ENCODE data around the gene TMED1. TPM values are rescaled to one million over a fixed set of nuclear protein-coding genes. Genes with fewer than 3 reads are reported as not detected.
A peak's percentile ranks its signal among the peaks of the same experiment; 100 is the strongest.

Gene TMED1
- total and polyA plus RNA-seq, 2 of the 4 experiments (the other 2 are of a cell fraction): 37.6 to 41.4 TPM

GRCh38 chr19:10864538-10864899 is 28.5 kb upstream of the TMED1 start:
- TF ChIP-seq ELK1 (IDR thresholded peaks at IDR 0.05; ENCODE audit: borderline replicate concordance, low read depth, low read length) (no peak), RAD21 (IDR thresholded peaks at IDR 0.05; ENCODE audit: low read length) (peak; percentile 66), CTCF (conservative IDR thresholded peaks at IDR 0.05; ENCODE audit: low read depth, low read length) (peak; percentile 85), FOS (IDR thresholded peaks at IDR 0.05; ENCODE audit: low read depth, low read length) (no peak), NFE2L2 (IDR thresholded peaks at IDR 0.05; ENCODE audit: low read depth, low read length) (no peak), POLR2A (IDR thresholded peaks at IDR 0.05; ENCODE audit: low read depth, low read length) (no peak), BHLHE40 (IDR thresholded peaks at IDR 0.05; ENCODE audit: low read depth, low read length) (no peak), CHD1 (IDR thresholded peaks at IDR 0.05; ENCODE audit: low read depth, low read length) (no peak), MAFK (IDR thresholded peaks at IDR 0.05; ENCODE audit: low read depth, low read length) (no peak), SMC3 (IDR thresholded peaks at IDR 0.05; ENCODE audit: low read depth, low read length) (peak; percentile 76), RFX5 (IDR thresholded peaks at IDR 0.05; ENCODE audit: low read depth, low read length) (no peak), MAZ (IDR thresholded peaks at IDR 0.05; ENCODE audit: borderline replicate concordance, low read depth, low read length) (0 out of 2 replicates have a peak, but pooled peaks have one; percentile 36), MXI1 (IDR thresholded peaks at IDR 0.05; ENCODE audit: borderline replicate concordance, low read depth, low read length) (no peak)
- no peaks in the 10 kb centered on the region for H3K36me3 ChIP-seq (ENCODE audit: control insufficient read depth, insufficient read depth, low read length)
- H2AK5ac ChIP-seq (ENCODE audit: low read depth, low read length): peak overlapping the region; percentile 72
- H4K91ac ChIP-seq (ENCODE audit: insufficient read depth, low read depth, low read length): no peak overlapping the region; the same call in 1 of the 2 replicates
- 38% methylated on average over 1 of the region's 6 CpGs; no CpG with 5 or more reads in 1 of the 2 experiments for WGBS, 2 experiments (ENCODE audit: extremely low coverage in 2 of 2, insufficient read length in 1 of 2)
- H3K18ac ChIP-seq (ENCODE audit: low read depth, low read length): no peak overlapping the region
- peaks cover 3% of the 10 kb centered on the region for H3K4me1 ChIP-seq (ENCODE audit: control insufficient read depth, insufficient read depth, low read length)
- peak overlapping the region; percentile 63; the same call in 1 of the 2 replicates for H2BK120ac ChIP-seq (ENCODE audit: low read depth, low read length)
- H3K9me1 ChIP-seq (ENCODE audit: insufficient read depth, low read length): peaks cover 14% of the 10 kb centered on the region; the same call in 1 of the 2 replicates
- H2BK5ac ChIP-seq (ENCODE audit: low read depth, low read length, poor library complexity, severe bottlenecking): no peak overlapping the region
- no peak overlapping the region for H3K4me3 ChIP-seq (ENCODE audit: insufficient read depth, low read depth, low read length)
- ATAC-seq (ENCODE audit: low read depth): peak; percentile 93
- peaks cover 0 to 3% of the 10 kb centered on the region in 2 experiments; a peak in 1 of 4 replicates for H3K79me1 ChIP-seq (ENCODE audit: low read depth in 1 of 2, low read length in 2 of 2)
- BruUV-seq (replicated peaks): no TSS peak
- H2BK15ac ChIP-seq (ENCODE audit: low read depth, low read length): no peak overlapping the region; the same call in 2 of the 3 replicates
- H3K56ac ChIP-seq (ENCODE audit: extremely low read depth, insufficient read depth, low read length): no peak overlapping the region
- in situ Hi-C loops (cut with MboI; ENCODE audit: low sequenced_read_pairs) (no loop called here), dilution Hi-C loops (cut with HindIII; ENCODE audit: low sequenced_read_pairs, unreplicated experiment) (no loop called here), intact Hi-C loops (cut with micrococcal nuclease) (loop anchor here (1.0 kb wide), 2 partner anchors 28 to 147 kb away; partner anchors contain the start of gene TMED1)
- H4K5ac ChIP-seq (ENCODE audit: low read depth, low read length): peak overlapping the region; percentile 87
- H3K27me3 ChIP-seq (ENCODE audit: control insufficient read depth, insufficient read depth, low read length): no peaks in the 10 kb centered on the region
- 0 out of 2 replicates have a peak overlapping the region, but pooled peaks have one; percentile 11 for H3K9ac ChIP-seq (ENCODE audit: low read depth, low read length)
- H3K27ac ChIP-seq (ENCODE audit: insufficient read depth, low read length): no peak overlapping the region
- peak; percentile 68 for DNase-seq
- H4K8ac ChIP-seq (ENCODE audit: low read depth in 2 of 2, low read length in 2 of 2): peak overlapping the region; percentile 25 to 100; a peak in 3 of 4 replicates
- H2AK9ac ChIP-seq (replicated peaks; ENCODE audit: low read depth, low read length, poor library complexity): peak overlapping the region; percentile 18
- peak overlapping the region; percentile 79 for H3K4ac ChIP-seq (ENCODE audit: low read depth, low read length)
- peak overlapping the region; percentile 62; the same call in 1 of the 2 replicates for H2BK20ac ChIP-seq (ENCODE audit: low read depth, low read length)
- H3K14ac ChIP-seq (replicated peaks; ENCODE audit: low read depth, low read length): peak overlapping the region; percentile 83; the same call in 1 of the 2 replicates
- POLR2A ChIA-PET (ENCODE audit: unreplicated experiment): interaction anchor here (1.1 kb wide), 2 partner anchors 28 to 147 kb away, joined by 3 to 6 read pairs; partner anchors contain the start of genes DNM2 and TMED1
- CTCF ChIA-PET: interaction anchor here (0.5 to 2.4 kb wide), 14 partner anchors 10 to 848 kb away, joined by 3 to 23 read pairs (median 4); partner anchors contain the start of genes DNM2 and TMED1
- no peak overlapping the region; the same call in 1 of the 2 replicates for H3K23ac ChIP-seq (ENCODE audit: low read depth, low read length)
- H3K4me2 ChIP-seq (ENCODE audit: low read depth, low read length): no peak overlapping the region
- peak overlapping the region; percentile 87 for H2AFZ ChIP-seq (replicated peaks; ENCODE audit: low read length, poor library complexity)
- no peaks in the 10 kb centered on the region for H3K9me3 ChIP-seq (ENCODE audit: control insufficient read depth, insufficient read depth, low read length)
- no peaks in the 10 kb centered on the region for H4K20me1 ChIP-seq (ENCODE audit: insufficient read depth, low read length)
